GM08714 (cell line): ENCODE results near the gene CCDC107.
A peak's percentile ranks its signal among the peaks of the same experiment; 100 is the strongest.

Experiments used
- H3K4me3 ChIP-seq: fragments of 200-500 bp; sonication (Bioruptor generic); 2 replicates; pipeline ENCODE4 v1.5.1; 2014; ENCODE audit warnings: mild to moderate bottlenecking, low read length, inconsistent platforms
- ZNF274 ChIP-seq: IDR thresholded peaks from 2 replicates; pipeline ENCODE4 v1.6.1; 2012; ENCODE audit warnings: mild to moderate bottlenecking, low read depth, low read length

CCDC107 gene

DNA sequence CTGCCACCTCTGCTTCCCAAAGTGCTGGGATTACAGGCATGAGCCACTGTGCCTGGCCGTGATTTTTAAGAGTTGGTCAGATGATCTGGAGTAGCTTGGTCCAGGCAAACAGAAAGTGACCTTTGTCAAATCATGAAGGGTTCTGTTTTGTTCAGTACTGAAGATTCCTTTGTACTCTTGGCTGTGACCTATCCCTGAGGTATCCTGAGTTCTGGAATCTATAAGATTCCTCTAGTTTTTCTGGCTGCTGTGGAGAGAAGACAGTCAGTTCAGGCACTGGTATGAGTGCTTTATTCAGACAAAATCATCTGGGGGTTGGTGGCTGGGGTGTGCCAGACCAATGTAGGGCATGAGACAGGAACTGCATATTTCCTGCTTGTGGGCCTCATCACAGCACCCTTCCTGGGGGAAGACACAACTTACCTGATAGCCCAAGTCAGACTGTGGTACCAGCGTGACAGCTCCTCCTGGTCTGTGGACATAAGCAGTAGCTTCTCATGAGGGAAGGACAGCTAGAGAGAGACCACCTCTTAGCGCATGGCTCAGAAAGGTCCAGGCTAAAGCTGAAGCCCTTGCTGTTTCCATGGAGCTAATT lies 3.8 kb downstream of the CCDC107 start:
- no peak for TF ChIP-seq ZNF274
- H3K4me3 ChIP-seq, result no peak overlapping the region

DNA sequence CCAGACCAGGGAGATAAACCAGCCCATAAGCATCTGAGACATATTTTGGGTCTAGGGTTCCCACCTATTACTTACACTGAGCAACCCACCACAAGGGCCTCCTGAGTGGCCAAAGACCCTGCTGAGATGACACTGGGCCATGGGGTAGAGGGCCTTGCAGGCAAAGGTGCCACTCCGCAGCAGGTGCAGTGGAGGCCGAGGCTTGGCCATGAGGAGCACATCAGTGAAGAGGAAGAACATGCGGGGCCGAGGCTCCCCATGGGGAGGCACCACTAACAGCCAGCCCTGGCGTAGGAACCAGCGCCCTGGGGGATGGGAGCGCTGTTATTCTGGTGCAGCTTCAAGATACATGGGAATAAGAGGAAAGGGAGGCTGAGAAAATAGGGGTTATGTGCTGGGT lies 4.3 kb downstream of the CCDC107 start:
- no peak for TF ChIP-seq ZNF274
- H3K4me3 ChIP-seq, result no peak overlapping the region

DNA sequence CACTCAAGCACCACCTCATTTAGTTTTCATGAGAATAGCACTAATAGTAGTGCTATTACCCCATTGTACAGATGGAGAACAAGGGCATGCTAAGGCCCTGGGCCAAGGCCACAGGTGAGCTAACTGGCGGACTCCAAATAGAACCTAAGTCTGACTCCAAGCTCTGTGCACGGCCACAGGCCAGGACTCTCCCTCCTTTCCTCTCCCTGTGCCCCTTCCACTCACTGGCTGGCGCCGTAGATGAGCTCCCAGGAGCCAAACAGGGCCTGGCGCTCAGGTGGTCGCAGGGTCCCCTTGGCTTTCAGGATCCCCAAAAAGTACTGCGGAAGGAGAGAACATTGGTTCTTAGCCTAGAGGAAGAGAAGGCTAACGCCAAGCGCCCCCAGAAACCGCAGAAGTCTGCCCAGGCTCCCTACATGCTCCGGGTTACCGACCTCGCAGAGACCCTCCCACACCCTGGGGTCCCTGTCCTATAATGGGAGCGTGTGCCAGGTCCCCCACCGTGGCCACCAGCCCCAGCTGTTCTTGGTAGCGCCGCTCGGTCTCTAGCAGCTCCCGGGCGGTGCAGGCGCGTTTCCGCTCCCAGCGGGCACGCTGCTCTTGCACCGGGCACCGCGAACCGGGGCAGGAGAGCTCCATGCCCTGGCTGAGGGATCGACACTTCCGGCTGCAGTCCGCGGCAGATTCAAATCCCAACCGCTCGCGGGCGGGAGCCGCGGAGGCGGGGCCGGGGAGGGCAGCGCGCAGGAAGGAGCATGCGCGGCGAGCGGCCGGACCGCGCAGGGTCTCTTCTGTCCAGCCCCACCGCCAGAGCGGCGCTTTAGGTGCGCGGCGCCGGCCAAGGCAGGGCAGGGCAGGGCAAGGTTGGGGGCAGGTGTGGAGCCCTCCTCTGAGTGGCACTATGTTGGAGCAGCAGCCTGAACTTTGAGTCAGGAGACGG lies 6.7 kb downstream of the CCDC107 start, which contains the start of gene ARHGEF39:
Gene ARHGEF39, minus strand, starts transcription at position 665 of the 940 bp plus-strand sequence. Its CDS starts 26 bp downstream, at position 639.
- H3K4me3 ChIP-seq, result peak within 1 kb of the TSS; percentile 76
- no peak for TF ChIP-seq ZNF274

DNA sequence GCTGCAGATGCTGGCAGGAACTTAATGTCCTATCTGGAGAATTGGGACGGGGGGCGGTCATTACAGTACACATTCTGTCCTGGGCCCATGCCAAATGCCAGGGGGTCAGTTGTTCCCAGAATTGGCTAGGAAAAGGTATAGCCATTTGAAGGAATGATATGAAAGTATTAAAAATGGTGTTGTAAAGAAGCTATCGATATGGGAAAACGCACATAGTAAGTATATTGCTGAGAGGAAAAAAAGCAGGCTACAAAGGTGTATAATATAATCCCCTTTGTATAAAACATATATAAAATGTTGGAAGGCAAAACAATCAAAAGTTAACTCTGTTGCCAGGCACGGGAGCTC lies 7.4 kb downstream of the CCDC107 start:
- no peak for TF ChIP-seq ZNF274
- H3K4me3 ChIP-seq, result peak overlapping the region; percentile 76; the same call in 1 of the 2 replicates

DNA sequence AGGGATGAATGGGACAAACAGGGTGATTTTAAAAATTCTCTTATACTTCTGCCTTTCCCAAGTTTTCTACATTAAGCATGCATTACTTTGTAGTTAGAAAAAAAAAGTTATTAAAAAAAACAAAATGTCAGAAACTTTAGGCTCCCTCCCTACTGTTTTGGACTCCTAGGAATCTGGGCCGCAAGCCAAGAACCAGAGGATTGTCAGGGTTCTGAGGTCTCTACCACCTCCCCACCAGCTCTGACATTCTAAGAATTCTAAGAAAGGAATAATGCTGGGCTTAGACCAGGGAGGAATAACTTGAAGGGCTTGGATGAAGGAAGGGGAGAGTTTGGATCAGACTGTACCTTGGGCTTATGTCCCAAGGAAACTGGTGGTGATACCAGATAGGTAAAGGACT lies 8.0 kb downstream of the CCDC107 start:
- no peak overlapping the region for H3K4me3 ChIP-seq

DNA sequence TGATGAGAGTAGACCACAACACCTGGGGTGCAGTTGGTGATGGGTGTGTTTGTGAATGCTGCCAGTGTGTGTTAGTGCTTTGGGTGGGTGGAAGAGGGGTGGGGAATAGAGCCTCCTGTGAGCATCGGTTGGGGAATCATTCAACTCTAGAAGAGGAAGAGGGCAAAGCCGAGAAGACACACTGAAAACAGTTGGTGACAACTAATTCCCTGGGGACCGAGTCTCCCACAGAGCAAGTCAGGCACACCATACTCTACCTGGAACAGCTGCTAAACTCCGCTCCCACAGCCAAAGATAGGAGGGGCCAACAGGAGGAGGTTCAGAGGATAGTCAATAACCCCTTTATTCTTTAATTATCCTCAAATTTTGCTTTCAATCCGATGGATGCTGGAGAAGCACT lies 8.5 kb downstream of the CCDC107 start:
- TF ChIP-seq ZNF274, result no peak
- no peak overlapping the region for H3K4me3 ChIP-seq

More for the DNA sequence above, 8.0 kb downstream of the CCDC107 start:
- no peak for TF ChIP-seq ZNF274

DNA sequence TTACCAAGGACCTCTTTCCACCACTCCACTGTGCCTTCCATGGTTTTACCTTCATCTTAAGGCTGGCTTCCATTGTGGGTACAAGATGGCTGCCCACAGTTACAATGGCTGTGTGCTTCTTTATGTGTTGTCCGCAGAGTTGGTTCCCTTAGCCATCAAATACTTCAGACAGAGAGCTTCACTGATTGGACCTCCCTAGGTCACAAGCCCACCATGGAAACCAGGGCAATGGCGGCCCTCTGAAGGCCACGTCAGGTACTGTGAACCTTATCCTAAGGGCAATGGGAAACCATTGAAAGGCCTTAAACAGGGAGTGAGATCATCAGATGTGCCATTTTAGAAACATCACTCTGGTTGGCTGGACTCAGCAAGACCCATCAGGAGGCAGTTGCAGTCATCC lies 9.8 kb downstream of the CCDC107 start:
- H3K4me3 ChIP-seq, result no peak overlapping the region
- TF ChIP-seq ZNF274, result no peak

DNA sequence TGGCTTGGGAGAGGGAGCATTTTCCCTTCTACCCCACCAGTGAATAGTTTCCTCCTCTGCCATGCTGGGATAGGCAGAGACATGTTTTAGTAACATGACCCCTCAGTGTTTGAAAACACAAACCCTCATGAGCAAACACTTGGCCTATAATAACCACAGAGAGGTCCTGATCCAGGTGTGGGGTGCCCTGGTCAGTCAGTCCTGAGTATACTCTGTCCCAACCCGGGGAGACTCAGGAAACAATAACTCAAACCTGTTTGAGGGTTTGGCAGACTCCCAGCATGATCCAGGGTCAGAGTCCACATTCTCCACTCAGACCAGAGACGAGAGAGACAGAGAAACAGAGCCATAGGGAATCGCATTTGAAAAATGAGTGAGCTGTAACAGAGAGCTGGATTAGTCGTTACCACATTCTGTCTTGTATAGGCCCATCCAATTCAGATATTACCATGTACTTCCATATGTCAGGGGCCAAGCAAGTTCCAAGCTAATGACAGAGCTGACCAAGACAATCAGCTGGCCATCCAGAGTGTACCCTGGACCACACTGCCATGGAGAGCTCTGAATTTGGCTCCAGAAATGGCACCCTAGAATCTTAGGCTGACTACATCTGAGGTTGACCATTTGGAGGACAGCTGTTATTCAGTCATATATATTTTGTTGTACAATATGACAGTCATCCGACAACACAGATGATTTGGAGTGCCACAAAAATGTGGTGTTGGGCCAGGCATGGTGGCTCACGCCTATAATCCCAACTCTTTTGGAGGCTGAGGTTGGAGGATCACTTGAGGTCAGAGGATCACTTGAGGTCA lies 11.4 kb downstream of the CCDC107 start:
- TF ChIP-seq ZNF274, result no peak
- no peak overlapping the region for H3K4me3 ChIP-seq

DNA sequence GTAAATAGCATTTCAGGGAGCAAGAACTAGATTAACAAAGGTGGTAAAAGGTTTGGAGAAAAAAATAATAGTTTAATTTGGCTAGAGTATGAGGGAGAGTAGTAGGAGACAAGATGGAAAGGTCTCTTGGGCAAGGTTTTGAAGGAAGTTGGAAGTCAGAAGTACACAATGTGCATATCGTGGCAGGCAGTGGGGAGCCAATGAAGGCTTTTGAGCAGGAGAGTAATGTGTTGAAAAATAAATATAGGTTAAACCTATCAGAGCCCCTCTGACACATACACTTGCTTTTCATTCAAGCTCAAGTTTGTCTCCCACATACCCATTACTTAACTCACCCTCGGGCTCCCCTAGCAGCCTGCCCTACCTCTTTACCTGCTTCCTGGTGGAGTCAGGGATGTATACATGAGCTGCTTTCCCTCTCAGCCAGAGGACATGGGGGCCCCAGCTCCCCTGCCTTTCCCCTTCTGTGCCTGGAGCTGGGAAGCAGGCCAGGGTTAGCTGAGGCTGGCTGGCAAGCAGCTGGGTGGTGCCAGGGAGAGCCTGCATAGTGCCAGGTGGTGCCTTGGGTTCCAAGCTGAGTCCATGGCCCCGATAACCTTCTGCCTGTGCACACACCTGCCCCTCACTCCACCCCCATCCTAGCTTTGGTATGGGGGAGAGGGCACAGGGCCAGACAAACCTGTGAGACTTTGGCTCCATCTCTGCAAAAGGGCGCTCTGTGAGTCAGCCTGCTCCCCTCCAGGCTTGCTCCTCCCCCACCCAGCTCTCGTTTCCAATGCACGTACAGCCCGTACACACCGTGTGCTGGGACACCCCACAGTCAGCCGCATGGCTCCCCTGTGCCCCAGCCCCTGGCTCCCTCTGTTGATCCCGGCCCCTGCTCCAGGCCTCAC lies 15.3 kb downstream of the CCDC107 start, which contains the start of gene CA9:
Gene CA9, plus strand, starts transcription at position 797 of the 893 bp plus-strand sequence. Its CDS starts 32 bp downstream, at position 829.
- no peak within 1 kb of the TSS for H3K4me3 ChIP-seq
- no peak for TF ChIP-seq ZNF274

DNA sequence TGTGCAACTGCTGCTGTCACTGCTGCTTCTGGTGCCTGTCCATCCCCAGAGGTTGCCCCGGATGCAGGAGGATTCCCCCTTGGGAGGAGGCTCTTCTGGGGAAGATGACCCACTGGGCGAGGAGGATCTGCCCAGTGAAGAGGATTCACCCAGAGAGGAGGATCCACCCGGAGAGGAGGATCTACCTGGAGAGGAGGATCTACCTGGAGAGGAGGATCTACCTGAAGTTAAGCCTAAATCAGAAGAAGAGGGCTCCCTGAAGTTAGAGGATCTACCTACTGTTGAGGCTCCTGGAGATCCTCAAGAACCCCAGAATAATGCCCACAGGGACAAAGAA lies 15.9 kb downstream of the CCDC107 start:
- no peak overlapping the region for H3K4me3 ChIP-seq
- TF ChIP-seq ZNF274, result no peak

DNA sequence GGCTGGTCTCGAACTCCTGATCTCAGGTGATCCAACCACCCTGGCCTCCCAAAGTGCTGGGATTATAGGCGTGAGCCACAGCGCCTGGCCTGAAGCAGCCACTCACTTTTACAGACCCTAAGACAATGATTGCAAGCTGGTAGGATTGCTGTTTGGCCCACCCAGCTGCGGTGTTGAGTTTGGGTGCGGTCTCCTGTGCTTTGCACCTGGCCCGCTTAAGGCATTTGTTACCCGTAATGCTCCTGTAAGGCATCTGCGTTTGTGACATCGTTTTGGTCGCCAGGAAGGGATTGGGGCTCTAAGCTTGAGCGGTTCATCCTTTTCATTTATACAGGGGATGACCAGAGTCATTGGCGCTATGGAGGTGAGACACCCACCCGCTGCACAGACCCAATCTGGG lies 17.1 kb downstream of the CCDC107 start:
- no peak for TF ChIP-seq ZNF274
- H3K4me3 ChIP-seq, result no peak overlapping the region; the same call in 1 of the 2 replicates

DNA sequence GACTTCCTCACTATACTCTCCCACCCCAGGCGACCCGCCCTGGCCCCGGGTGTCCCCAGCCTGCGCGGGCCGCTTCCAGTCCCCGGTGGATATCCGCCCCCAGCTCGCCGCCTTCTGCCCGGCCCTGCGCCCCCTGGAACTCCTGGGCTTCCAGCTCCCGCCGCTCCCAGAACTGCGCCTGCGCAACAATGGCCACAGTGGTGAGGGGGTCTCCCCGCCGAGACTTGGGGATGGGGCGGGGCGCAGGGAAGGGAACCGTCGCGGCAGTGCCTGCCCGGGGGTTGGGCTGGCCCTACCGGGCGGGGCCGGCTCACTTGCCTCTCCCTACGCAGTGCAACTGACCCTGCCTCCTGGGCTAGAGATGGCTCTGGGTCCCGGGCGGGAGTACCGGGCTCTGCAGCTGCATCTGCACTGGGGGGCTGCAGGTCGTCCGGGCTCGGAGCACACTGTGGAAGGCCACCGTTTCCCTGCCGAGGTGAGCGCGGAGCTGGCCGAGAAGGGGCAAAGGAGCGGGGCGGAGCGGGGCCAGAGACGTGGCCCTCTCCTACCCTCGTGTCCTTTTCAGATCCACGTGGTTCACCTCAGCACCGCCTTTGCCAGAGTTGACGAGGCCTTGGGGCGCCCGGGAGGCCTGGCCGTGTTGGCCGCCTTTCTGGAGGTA lies 17.8 kb downstream of the CCDC107 start:
- no peak for TF ChIP-seq ZNF274
- H3K4me3 ChIP-seq, result peak overlapping the region; percentile 4; the same call in 1 of the 2 replicates

DNA sequence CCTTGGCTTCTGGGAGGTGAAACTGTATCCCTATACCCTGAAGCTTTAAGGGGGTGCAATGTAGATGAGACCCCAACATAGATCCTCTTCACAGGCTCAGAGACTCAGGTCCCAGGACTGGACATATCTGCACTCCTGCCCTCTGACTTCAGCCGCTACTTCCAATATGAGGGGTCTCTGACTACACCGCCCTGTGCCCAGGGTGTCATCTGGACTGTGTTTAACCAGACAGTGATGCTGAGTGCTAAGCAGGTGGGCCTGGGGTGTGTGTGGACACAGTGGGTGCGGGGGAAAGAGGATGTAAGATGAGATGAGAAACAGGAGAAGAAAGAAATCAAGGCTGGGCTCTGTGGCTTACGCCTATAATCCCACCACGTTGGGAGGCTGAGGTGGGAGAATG lies 21.0 kb downstream of the CCDC107 start:
- no peak overlapping the region for H3K4me3 ChIP-seq
- TF ChIP-seq ZNF274, result no peak

DNA sequence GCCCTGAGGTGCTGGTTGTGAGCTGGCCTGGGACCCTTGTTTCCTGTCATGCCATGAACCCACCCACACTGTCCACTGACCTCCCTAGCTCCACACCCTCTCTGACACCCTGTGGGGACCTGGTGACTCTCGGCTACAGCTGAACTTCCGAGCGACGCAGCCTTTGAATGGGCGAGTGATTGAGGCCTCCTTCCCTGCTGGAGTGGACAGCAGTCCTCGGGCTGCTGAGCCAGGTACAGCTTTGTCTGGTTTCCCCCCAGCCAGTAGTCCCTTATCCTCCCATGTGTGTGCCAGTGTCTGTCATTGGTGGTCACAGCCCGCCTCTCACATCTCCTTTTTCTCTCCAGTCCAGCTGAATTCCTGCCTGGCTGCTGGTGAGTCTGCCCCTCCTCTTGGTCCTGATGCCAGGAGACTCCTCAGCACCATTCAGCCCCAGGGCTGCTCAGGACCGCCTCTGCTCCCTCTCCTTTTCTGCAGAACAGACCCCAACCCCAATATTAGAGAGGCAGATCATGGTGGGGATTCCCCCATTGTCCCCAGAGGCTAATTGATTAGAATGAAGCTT lies 21.8 kb downstream of the CCDC107 start:
- H3K4me3 ChIP-seq, result no peak overlapping the region
- TF ChIP-seq ZNF274, result no peak
